HG03571 (cell line): ENCODE data around the gene CDK5RAP2.

ENCODE experiments used
- ATAC-seq: cut with Tn5 transposase; IDR thresholded peaks from one replicate; pipeline ENCODE4 v1.9.1; 2021; ENCODE audit not compliant: unreplicated experiment

Gene CDK5RAP2

GRCh38 chr9:120593250-120593954 lies 13.4 kb upstream of the CDK5RAP2 start:
- ATAC-seq, result no peak

- ATAC-seq, result no peak
Measured at GRCh38 chr9:120592210-120592609, 12.2 kb upstream of the CDK5RAP2 start.

- no peak for ATAC-seq
Measured at GRCh38 chr9:120587328-120587727, 7.4 kb upstream of the CDK5RAP2 start.

- ATAC-seq, result no peak
Measured at GRCh38 chr9:120583958-120584369, 4.0 kb upstream of the CDK5RAP2 start.

- ATAC-seq, result peak; percentile 39
Measured at GRCh38 chr9:120579139-120580050, 572 bp downstream of the CDK5RAP2 start.

- no peak for ATAC-seq
Measured at GRCh38 chr9:120574473-120574872, 5.5 kb downstream of the CDK5RAP2 start.

- ATAC-seq, result no peak
Measured at GRCh38 chr9:120572472-120572871, 7.5 kb downstream of the CDK5RAP2 start.

GRCh38 chr9:120571443-120572257 lies 8.3 kb downstream of the CDK5RAP2 start:
- no peak for ATAC-seq

- no peak for ATAC-seq
Measured at GRCh38 chr9:120570296-120570695, 9.7 kb downstream of the CDK5RAP2 start.

- no peak for ATAC-seq
Measured at GRCh38 chr9:120569556-120569955, 10.4 kb downstream of the CDK5RAP2 start.

- ATAC-seq, result no peak
Measured at GRCh38 chr9:120568816-120569215, 11.2 kb downstream of the CDK5RAP2 start.

GRCh38 chr9:120567874-120568273 lies 12.1 kb downstream of the CDK5RAP2 start:
- ATAC-seq, result no peak

GRCh38 chr9:120567081-120567480 lies 12.9 kb downstream of the CDK5RAP2 start:
- ATAC-seq, result no peak

GRCh38 chr9:120564589-120564988 lies 15.4 kb downstream of the CDK5RAP2 start:
- ATAC-seq, result no peak

- ATAC-seq, result no peak
Measured at GRCh38 chr9:120562861-120563443, 17.0 kb downstream of the CDK5RAP2 start.

- no peak for ATAC-seq
Measured at GRCh38 chr9:120561709-120562108, 18.3 kb downstream of the CDK5RAP2 start.

- ATAC-seq, result no peak
Measured at GRCh38 chr9:120559546-120559945, 20.4 kb downstream of the CDK5RAP2 start.

- no peak for ATAC-seq
Measured at GRCh38 chr9:120558454-120558853, 21.5 kb downstream of the CDK5RAP2 start.

- no peak for ATAC-seq
Measured at GRCh38 chr9:120557205-120557604, 22.8 kb downstream of the CDK5RAP2 start.

GRCh38 chr9:120556775-120557174 lies 23.2 kb downstream of the CDK5RAP2 start:
- ATAC-seq, result no peak

- ATAC-seq, result no peak
Measured at GRCh38 chr9:120555839-120556238, 24.1 kb downstream of the CDK5RAP2 start.
